ENCODE data around the gene KRT86.
"Not testable (repeated sequence)": the region's sequence is repeated elsewhere in the genome, so short reads cannot be mapped to it uniquely, and the experiment has no call there.

The KRT86 gene

DNA sequence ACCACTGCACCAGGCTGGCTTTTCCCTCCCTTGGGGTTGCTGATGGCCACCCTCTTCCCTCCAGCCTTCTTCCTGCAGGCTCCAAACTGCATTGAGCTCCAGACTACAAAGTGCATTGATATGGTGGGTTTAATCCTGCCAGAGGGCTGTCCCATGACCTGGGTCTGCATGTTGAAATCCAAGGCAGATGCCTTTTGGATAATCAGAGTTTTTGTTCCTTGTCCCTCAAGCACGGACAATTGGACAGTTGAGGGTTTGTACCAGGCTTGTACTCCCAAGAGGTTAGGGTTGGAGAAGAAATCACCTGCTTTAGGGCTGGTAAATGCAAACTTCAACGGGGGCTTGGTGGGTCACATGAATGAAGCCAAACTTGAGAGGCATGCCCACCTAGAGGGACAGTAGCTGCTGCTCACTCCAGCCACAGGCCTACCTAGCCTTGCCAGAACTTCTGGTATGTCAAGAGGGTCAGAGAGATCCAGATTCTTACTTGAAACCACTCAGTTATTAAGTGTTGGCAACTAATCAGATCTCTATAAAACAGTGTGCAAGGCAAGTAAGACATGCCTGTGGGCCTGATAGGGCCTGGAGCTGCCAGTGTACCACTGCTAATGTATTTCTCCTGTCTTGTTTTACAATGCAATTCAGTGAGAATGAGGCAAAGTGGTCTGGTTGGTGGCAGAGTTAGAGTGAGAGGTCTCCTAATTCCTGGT is 68.5 kb downstream of the KRT86 start:
- no peak for DNase-seq

DNA sequence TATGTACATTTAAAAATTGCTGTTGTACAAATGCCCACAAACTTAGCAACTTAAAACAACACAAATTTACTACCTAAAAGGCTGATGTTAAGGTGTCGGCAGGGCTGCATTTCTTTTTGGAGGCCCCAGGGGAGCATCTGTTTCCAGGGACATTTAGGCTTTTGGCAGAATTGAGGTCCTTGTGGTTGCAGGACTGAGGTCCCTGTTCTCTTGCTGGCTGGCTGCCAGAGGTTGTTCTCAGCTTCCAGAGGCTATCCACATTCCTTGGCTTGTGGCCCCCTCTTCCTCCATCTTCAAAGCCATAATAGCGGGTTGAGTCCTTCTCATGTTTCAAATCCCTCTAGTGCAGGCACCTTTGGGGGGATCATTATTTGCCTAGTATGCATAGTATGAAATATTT is 69.1 kb downstream of the KRT86 start:
- no peak for DNase-seq

DNA sequence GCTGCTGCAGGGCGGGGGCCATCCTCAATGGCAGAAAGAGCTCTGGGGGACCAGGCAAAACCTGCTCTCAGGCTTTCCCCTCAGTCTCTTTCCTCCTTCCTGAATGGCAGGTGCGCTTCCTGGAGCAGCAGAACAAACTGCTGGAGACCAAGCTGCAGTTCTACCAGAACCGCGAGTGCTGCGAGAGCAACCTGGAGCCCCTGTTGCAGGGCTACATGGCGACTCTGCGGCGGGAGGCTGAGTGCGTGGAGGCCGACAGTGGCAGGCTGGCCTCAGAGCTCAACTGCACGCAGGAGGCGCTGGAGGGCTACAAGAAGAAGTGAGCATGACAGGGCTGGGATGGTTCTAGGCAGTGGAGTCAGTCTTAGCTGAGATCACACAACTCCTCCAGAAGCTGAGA is 69.7 kb downstream of the KRT86 start:
- DNase-seq = no peak

DNA sequence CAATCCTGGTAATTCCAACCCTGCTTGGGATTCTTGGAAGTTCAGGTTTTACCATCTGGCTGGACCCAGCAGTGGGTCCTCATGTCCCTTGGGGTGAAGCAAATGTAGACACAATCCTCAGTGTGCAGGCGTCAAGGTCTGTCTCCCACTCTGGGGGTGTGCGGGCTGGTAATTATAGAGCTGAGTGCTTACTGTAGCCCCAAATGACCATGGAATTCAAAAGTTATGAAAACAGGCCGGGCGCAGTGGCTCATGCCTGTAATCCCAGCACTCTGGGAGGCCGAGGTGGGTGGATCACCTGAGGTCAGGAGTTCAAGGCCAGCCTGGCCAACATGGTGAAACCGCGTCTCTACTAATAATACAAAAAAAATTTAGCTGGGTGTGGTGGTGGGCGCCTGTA is 70.6 kb downstream of the KRT86 start:
- DNase-seq = not testable (repeated sequence)

DNA sequence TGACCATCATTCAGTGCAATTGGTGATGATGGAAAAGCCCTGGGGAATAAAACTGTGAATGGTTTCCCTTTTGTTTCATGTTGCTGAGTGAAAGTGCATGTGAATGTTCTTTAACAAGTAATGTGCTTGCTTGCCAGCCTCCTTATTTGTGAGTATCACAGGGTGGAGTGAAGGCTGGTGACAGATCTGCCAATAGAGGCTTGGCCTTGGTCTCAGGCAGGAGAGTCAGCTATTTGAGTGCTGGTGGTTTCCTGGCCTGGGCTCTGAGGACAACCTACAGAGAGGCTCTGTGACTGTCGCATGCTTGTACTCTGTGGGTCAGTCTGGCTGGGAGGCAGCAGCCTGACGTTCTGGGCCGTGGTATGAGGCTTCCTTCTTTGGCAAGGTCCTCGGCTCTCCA is 72.1 kb downstream of the KRT86 start:
- DNase-seq = no peak

DNA sequence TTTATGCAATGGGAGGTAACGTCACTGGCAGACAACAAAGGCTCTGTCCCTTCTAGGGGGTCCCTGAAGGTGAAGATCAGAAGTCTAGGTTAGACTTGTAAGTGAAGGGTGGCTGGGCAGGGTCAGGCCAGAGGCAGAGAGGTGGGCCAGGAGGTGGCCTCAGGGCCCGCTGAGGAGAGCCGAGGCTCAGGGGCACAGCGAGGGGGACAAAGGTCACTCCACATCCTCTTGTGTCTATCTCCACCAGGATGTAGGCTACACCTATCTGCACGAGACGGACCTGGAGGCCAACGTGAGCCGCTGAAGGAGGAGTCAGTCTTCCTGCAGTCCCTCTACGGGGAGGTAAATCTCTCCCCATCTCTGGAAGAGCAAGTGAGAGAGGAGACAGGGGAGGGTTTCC is 72.6 kb downstream of the KRT86 start:
- DNase-seq = no peak

DNA sequence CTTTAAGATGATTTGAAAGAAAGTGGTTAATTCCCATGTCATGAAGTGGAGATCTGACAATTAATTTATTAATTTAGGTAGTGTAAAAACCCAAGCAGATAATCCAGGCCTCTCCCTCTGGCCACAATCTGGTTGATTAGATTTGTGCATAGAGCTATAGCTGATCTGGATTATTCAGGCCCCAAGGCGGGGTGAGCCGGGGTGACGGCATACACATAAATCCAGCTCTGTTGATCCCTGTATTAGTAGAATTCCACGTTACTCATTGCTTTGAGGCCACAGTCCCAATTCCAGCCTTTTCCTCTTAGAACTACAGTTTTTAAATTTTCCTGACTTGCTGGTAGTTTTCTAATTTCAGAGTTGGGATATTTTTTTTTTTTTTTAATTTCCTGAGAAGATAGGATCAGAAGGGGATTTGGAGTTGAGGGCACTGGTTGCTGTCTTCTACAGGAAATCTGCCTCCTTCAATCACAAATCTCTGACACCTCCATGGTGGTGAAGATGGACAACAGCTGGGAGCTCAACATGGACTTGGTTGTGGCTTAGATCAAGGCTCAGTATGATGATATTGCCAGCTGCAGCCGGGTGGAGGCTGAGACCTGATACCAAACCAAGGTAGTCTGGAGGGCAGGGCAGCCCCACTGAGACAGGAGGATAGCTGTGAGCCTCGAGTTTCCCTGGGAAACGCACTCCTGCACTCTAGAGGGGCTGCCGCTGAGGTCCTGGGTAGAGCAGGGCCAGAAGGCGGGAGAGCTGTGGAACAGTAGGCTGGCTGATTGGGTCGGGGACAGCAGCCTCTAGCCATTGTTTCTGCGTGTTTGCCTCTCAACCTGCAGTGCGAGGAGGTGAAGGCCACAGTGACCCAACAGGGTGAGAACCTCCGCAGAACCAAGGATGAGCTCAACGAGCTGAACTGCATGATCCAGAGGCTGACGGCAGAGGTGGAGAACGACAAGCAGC is 73.4 kb downstream of the KRT86 start:
- no peak for DNase-seq

DNA sequence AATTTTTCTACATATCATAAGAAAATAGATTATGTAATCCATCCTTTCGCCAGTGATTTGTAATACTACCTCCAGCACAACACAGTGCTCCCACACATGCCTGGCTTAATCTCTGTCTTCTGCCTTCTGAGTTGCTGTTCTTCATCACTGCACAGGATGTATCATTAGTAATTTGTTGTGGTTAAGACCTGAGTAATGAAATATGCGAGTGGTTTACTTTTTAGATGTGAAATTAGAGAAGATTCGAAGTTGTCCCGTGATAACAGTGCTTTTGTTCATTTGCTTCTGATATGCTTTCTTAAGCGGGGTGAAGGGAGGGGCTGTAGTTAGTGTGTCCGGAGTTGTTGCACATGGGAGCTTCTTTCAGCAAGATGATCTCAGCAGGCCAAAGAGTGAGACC is 74.8 kb downstream of the KRT86 start:
- no peak for DNase-seq

DNA sequence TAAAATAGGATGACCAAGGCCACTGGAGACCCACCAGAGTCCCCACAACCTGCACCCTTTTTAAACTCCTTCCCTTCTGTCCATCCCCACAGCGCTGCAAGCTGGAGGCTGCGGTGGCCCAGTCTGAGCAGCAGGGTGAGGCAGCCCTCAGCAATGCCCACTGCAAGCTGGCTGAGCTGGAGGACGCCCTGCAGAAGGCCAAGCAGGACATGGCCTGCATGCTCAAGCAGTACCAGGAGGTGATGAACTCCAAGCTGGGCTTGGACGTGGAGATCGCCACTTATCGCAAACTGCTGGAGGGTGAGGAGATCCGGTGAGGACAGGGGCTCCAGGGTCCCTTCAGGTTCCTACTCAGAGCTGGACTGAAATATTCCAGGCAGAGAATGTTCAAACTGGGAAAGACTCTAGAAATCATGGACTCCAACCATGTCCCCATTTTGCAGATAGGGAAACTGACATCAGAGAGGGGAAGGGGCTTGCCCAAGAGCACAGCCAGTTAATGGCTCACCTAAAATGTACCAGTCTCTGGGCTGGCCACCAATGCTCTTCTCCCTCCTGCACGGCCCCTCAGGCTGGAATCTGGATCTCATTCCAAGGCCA is 75.7 kb downstream of the KRT86 start:
- DNase-seq = no peak

DNA sequence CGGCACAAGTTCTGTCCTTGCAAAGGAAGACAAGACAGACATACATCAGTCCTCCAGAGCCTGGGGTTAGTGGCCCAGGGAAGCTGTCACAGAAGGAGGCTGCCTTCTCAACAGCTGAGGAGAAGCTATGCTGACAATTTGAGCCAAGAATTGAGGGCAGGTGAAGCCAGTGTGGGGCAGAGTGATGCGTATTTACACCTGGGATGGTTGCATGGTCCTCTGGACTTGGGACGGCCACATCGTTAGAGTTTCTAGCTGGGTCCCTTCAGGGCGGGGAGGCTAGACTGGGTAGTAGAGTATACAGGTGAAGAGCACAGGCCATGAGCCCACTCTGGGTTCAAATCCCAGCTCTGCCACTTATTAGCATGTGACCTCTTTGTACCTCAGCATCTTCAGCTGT is 76.3 kb downstream of the KRT86 start:
- DNase-seq = no peak

DNA sequence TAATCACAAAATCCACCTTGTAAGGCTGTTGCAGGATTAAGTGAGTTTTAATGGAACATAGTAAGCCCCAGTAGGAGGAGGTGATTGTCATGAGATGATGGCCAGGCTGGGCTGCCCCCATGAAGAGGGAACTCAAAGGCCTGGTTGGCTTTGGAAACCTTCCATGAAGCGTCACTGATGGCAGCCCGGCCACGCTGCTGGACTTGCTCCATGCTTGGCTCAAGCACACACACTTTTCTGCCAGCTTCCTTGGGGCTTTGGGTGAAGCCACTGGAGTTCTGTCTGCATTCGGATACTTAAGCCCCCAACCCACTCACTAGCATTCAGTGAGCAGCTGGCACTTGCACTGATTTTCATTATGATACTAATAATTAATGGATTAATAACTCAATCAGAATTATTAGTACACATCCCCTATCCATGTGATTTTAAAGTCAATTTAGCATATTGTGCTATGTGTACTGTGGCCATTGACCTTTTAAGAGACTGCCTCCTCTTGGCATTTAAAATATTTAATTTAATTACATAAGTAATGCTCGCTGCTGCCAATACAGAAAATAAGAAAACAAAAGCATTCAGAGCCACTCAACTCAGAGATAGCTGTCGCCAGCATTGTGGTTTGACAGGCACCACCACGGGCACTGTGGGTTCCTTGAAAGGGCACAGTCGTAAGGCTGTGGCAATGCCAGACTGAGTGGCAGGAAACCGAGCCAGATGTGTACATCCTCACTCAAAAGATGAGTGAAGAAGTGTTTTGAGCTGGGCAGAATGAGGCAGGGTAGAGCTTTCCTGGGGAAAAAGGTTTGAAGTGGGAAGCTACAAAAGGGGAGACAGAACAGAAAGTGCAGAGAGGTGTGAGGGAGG is 77.0 kb downstream of the KRT86 start:
- DNase-seq = no peak

DNA sequence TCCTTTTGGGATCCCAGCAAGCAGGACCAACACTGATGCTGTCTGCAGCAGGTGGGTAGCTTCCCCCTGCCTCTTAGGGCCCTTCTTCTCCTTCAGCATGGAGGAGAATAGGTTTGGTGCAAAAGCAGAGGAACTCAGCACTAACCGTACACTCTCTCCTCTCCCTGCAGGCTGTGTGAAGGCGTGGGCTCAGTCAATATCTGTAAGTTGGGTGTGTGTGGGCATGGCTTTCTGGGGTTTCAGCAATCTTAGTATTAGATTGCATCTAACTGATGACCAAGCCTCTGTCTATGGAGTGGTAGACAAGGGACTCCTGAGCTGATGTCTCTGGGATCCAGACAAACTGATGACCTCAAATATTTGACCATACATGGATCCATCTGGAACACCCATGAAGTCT is 78.5 kb downstream of the KRT86 start:
- DNase-seq = no peak

DNA sequence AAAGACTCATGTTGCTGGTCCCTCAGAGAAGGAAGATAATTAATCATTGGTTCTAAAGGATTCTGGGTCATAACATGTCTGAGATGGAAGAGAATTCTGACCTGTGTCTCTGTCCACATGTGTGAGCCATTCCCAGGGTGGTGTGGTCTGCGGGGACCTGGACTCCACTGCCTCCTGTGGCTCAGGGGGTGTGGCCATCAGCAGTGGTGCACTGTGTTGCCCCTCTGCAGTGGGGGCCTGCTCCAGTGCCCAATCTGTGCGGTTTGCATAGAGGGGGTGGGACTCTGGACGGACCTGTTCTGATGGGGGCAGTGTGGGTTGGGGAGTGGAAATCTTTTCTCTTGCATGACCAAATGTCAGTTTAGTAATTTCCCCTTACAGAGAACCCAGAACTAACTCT is 79.3 kb downstream of the KRT86 start:
- DNase-seq = no peak

DNA sequence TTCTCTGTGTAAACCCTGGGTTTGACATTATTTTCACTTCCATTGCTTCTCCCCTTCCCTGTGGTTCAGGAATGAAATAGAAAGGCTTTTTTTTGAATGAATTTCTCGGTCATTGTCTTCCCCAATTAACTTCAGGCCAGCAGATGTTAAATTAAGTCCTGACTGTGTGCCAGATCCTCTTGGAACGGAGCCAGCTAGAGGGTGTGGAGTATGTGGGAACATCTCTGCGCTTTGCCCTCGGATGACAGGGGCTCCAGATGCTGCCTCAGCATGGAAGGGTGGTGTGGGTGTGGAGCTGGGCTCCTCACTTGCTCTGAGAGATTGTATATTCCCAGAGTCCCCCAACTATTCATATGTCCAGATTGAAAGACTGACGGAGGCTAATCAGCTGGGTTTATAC is 79.8 kb downstream of the KRT86 start:
- DNase-seq = peak; percentile 30

DNA sequence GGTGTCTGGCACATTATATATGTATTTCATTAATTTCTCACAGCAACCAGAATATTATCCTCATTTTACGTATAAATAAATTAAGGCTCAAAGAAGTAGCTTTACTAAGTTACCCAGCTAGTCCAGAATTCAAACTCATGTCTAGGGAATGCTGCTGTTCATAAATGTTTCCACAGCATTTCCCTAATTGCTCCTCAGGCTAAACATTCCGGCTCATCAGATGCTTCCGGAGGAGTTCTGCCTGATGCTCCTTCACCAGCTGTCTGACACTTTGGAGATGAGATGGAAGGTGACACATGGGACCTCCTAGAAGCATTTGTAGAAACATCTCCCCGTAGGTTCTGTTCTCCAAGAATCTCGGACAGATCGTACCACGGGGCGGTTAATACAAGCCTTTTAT is 80.7 kb downstream of the KRT86 start:
- no peak for DNase-seq

DNA sequence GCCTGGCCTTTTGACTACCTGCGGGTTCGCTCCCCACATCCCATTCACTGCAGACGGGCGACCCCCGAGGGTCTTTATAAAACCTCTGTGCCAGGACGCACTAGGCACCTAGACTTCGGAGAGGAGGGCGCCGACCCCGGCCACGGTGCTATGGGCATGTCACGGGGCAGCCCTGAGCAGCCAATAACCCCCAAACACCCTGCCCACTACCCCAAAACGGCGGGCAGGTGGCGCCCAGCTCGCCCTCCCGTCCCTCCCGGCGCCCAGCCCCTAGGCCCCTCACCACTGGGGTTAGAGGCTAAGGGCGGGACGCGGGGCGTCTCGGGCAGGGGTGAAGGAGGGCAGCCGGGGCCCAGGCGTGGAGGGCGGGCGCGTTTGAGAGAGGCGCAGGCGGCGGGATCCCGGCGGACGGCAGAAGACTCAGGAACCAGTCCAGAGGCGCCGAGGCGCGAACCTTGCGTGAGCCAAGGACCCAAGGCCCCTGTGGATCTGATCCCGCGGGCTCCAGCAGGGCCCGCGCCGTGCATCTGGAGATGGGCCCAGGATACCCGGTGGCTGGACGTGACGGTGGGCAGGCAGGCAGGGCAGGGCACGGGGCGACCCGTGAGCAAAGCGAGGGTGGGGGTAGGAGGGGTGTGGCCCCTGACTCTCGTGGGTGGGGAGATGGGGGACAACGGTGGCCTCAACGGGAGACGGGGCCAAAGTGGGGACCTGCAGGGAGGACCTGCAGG is 81.8 kb downstream of the KRT86 start:
- DNase-seq = no peak

DNA sequence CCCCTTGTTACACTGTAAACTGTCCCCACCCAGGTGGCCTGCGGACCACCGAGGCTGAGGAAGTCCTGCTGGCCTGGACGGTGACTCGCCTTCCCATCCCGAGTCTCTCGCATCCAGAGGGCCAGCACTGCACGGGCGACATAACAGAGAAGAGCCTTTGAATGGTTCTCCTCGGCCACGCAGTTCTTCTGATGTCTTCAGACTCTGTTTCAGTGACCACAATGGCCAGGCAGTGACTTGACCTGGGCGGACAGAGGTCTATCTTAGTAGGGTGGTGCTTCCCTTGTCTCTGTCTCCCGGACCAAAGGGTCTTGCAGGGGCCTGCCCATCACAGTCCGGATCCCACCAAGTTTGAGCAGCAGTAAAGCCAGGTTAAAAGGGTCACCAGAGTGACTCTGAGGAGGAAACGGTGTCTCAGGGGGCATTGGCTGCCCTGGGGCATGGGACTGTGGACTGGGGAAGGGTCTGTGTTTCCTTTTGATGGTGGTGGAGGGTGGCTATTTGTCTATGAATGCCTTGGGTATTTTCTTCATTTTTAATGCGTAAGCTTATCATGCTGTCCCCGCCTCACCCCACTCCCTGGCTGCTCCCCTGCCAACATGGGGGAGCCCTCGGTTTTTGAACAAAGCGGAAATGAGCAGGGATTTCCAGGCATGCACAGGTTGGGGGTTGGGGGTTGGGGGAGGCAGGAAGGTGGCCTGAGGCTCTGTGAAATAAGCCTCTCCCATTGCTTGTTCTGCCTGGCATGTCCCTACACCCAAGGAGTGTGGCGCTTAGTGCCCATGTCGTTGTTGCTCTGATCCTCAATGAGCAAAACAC is 82.5 kb downstream of the KRT86 start:
- DNase-seq = no peak

Measured in NCI-H146 (cell line).